Measurements from ENCODE around the gene PROX2. TPM values are rescaled to one million over a fixed set of nuclear protein-coding genes. Genes with fewer than 3 reads are reported as not detected.

PROX2 gene
- total and polyA plus RNA-seq, 3 donors from 2014 or later, result 0.06 to 0.08 (median 0.08) TPM

- WGBS, 2 donors, result 0 to 1% methylated on average over 11 to 40 of the region's 53 CpGs
- Histone ChIP-seq H3K27ac (peak within 1 kb of the TSS; percentile 89 to 96), H3K36me3 (ENCODE audit: low read depth, missing control alignments) (no peaks in the 10 kb centered on the region), H3K4me1 (peaks cover 20% of the 10 kb centered on the region), H3K27me3 (no peaks in the 10 kb centered on the region), H3K9me3 (no peaks in the 10 kb centered on the region), H3K4me3 (peak within 1 kb of the TSS; percentile 91 to 100)
- DNase-seq, result peak; percentile 90
- intact Hi-C loops (cut with DNase I; ENCODE audit: low total_unique reads), result no loop called here
- TF ChIP-seq CTCF (IDR thresholded peaks at IDR 0.05) (peak in 1 of 3 experiments; percentile 36), POLR2A (IDR thresholded peaks at IDR 0.05) (no peak)
Measured at GRCh38 chr14:74881431-74882102, 5.6 kb upstream of the PROX2 start, which contains the start of gene DLST. DLST (plus strand) TSS chr14:74881916; CDS start chr14:74881954, 38 bp downstream.

- no peak overlapping the region for H3K4me3 ChIP-seq
- no peaks in the 10 kb centered on the region for H3K9me3 ChIP-seq
- no peaks in the 10 kb centered on the region for H3K36me3 ChIP-seq (ENCODE audit: low read depth, missing control alignments)
- DNase-seq, result no peak
- H3K27ac ChIP-seq, result no peak overlapping the region
- no peak for TF ChIP-seq CTCF (IDR thresholded peaks at IDR 0.05)
- TF ChIP-seq POLR2A (IDR thresholded peaks at IDR 0.05), result no peak
- WGBS, 2 donors, result 60 to 69% methylated on average over 3 of the region's 3 CpGs
- H3K4me1 ChIP-seq, result peaks cover 20% of the 10 kb centered on the region
- H3K27me3 ChIP-seq, result no peaks in the 10 kb centered on the region
- intact Hi-C loops (cut with DNase I; ENCODE audit: low total_unique reads), result no loop called here
Measured at GRCh38 chr14:74879427-74880182, 3.7 kb upstream of the PROX2 start.

GRCh38 chr14:74875204-74875603, 741 bp downstream of the PROX2 start:
- H3K4me3 ChIP-seq, result no peak overlapping the region
- DNase-seq, result no peak
- H3K36me3 ChIP-seq (ENCODE audit: low read depth, missing control alignments), result no peaks in the 10 kb centered on the region
- no peaks in the 10 kb centered on the region for H3K27me3 ChIP-seq
- H3K4me1 ChIP-seq, result no peaks in the 10 kb centered on the region
- H3K9me3 ChIP-seq, result no peaks in the 10 kb centered on the region
- 94 to 98% methylated on average over 5 of the region's 5 CpGs for WGBS, 2 donors
- TF ChIP-seq POLR2A (IDR thresholded peaks at IDR 0.05), result no peak
- TF ChIP-seq CTCF (IDR thresholded peaks at IDR 0.05), result no peak
- intact Hi-C loops (cut with DNase I; ENCODE audit: low total_unique reads), result no loop called here
- H3K27ac ChIP-seq, result no peak overlapping the region

- Histone ChIP-seq H3K27me3 (no peaks in the 10 kb centered on the region), H3K27ac (no peak overlapping the region), H3K4me3 (no peak overlapping the region), H3K9me3 (no peaks in the 10 kb centered on the region), H3K4me1 (no peaks in the 10 kb centered on the region), H3K36me3 (ENCODE audit: low read depth, missing control alignments) (no peaks in the 10 kb centered on the region)
- intact Hi-C loops (cut with DNase I; ENCODE audit: low total_unique reads), result no loop called here
- DNase-seq, result no peak
- 86 to 91% methylated on average over 2 to 4 of the region's 4 CpGs for WGBS, 2 donors
- no peak for TF ChIP-seq CTCF (IDR thresholded peaks at IDR 0.05)
- no peak for TF ChIP-seq POLR2A (IDR thresholded peaks at IDR 0.05)
Measured at GRCh38 chr14:74871819-74872218, 4.1 kb downstream of the PROX2 start.

All from testis (tissue), 3 donors.